Stimulated activated CD8-positive, alpha-beta memory T cell treated with anti-CD3 and anti-CD28 coated beads, Interleukin-4, amount 100 ng/mL, for 48 hours (primary cell): ENCODE measurements around the gene MRTFB.
"Not testable (repeated sequence)": the region's sequence is repeated elsewhere in the genome, so short reads cannot be mapped to it uniquely, and the experiment has no call there.

Experiments used
- DNase-seq: peaks from one replicate; pipeline ENCODE4 v3.0.0-alpha.2; 2020

MRTFB gene

GRCh38 chr16:14109077-14109775 is 38.1 kb downstream of the MRTFB start:
- no peak for DNase-seq

GRCh38 chr16:14109782-14110727 is 38.9 kb downstream of the MRTFB start:
- DNase-seq: no peak

GRCh38 chr16:14110728-14111251 is 39.7 kb downstream of the MRTFB start:
- DNase-seq: no peak

- DNase-seq: no peak
These were observed 40.8 kb downstream of the MRTFB start for GRCh38 chr16:14111713-14112538.

- no peak for DNase-seq
These were observed 41.4 kb downstream of the MRTFB start for GRCh38 chr16:14112539-14112856.

- DNase-seq: no peak
These were observed 42.2 kb downstream of the MRTFB start for GRCh38 chr16:14113344-14113743.

GRCh38 chr16:14117051-14117450 is 45.9 kb downstream of the MRTFB start:
- DNase-seq: no peak

GRCh38 chr16:14119799-14120198 is 48.7 kb downstream of the MRTFB start:
- DNase-seq: no peak

GRCh38 chr16:14120335-14120734 is 49.2 kb downstream of the MRTFB start:
- DNase-seq: no peak

GRCh38 chr16:14121142-14121541 is 50.0 kb downstream of the MRTFB start:
- DNase-seq: no peak

GRCh38 chr16:14121872-14122271 is 50.8 kb downstream of the MRTFB start:
- DNase-seq: no peak

GRCh38 chr16:14122430-14122829 is 51.3 kb downstream of the MRTFB start:
- not testable (repeated sequence) for DNase-seq

- DNase-seq: no peak
These were observed 54.0 kb downstream of the MRTFB start for GRCh38 chr16:14125000-14125681.

GRCh38 chr16:14125708-14126107 is 54.6 kb downstream of the MRTFB start:
- no peak for DNase-seq

GRCh38 chr16:14128097-14128496 is 57.0 kb downstream of the MRTFB start:
- DNase-seq: no peak

- no peak for DNase-seq
These were observed 58.4 kb downstream of the MRTFB start for GRCh38 chr16:14129502-14129901.

- no peak for DNase-seq
These were observed 60.9 kb downstream of the MRTFB start for GRCh38 chr16:14131774-14132695.

GRCh38 chr16:14132696-14133048 is 61.6 kb downstream of the MRTFB start:
- DNase-seq: no peak

- DNase-seq: no peak
These were observed 62.8 kb downstream of the MRTFB start for GRCh38 chr16:14133907-14134306.

GRCh38 chr16:14135704-14136103 is 64.6 kb downstream of the MRTFB start:
- DNase-seq: no peak

- no peak for DNase-seq
These were observed 68.8 kb downstream of the MRTFB start for GRCh38 chr16:14139872-14140271.
